SK-N-SH (cell line): ENCODE results near the gene SH3D21. TPM values are rescaled to one million over a fixed set of nuclear protein-coding genes. Genes with fewer than 3 reads are reported as not detected.

Source experiments
- CTCF ChIA-PET: fragments of 300-600, 350-600 bp; formaldehyde crosslinking; extraction: SDS; loops from one replicate; lab custom pipeline; 2021; lab: Yijun Ruan, JAX
- POLR2A ChIA-PET: fragments of 350-600 bp; sonication (Branson Sonifier 250); formaldehyde crosslinking; extraction: SDS; loops from one replicate; lab custom pipeline; 2020; ENCODE audit warnings: antibody characterized with exemption, inconsistent platforms; lab: Yijun Ruan, JAX
- DNase-seq: peaks from one replicate; pipeline ENCODE4 v3.0.0; 2012
- H2AFZ ChIP-seq: fragments of 200-600 bp; sonication (generic); 2 replicates; pipeline ENCODE4 v1.8.1; 2016; ENCODE audit warnings: antibody characterized with exemption, mild to moderate bottlenecking, low read depth
- H3F3A ChIP-seq: fragments of 200-600 bp; sonication (generic); replicated peaks from 2 replicates; pipeline ENCODE3; 2016; ENCODE audit warnings: antibody characterized with exemption, mild to moderate bottlenecking; ENCODE audit not compliant: insufficient read depth
- H3K27ac ChIP-seq, 2 experiments: fragments of 200-500 bp in 1 of 2; fragments of 200-600 bp in 1 of 2; sonication (Bioruptor generic) in 1 of 2; sonication (generic), shearing (Covaris generic) in 1 of 2; 2 replicates each; pipeline versions ENCODE4 v1.5.1 to v1.6.1; 2014 to 2016; ENCODE audit warnings: low read depth in 2 of 2, inconsistent platforms in 1 of 2, low read length in 1 of 2, mild to moderate bottlenecking in 1 of 2, mixed read lengths in 1 of 2
- H3K27me3 ChIP-seq: fragments of 200-600 bp; sonication (generic), shearing (Covaris generic); 2 replicates; pipeline ENCODE4 v1.6.1; 2016; ENCODE audit warnings: mixed run types; ENCODE audit not compliant: insufficient read depth
- H3K36me3 ChIP-seq, 2 experiments: fragments of 200-500 bp in 1 of 2; fragments of 200-600 bp in 1 of 2; sonication (Bioruptor generic) in 1 of 2; sonication (generic) in 1 of 2; replicated peaks in 1 of 2; 2 replicates each; pipeline versions ENCODE3 to v1.5.1; 2014 to 2016; ENCODE audit warnings: low read length in 1 of 2, mild to moderate bottlenecking in 1 of 2; ENCODE audit not compliant: insufficient read depth in 2 of 2, control insufficient read depth in 1 of 2
- H3K4me1 ChIP-seq, 2 experiments: fragments of 200-500 bp in 1 of 2; fragments of 200-600 bp in 1 of 2; sonication (Bioruptor generic) in 1 of 2; sonication (generic), shearing (Covaris generic) in 1 of 2; 2 replicates each; pipeline versions ENCODE4 v1.5.1 to v1.6.1; 2014 to 2016; ENCODE audit warnings: low read depth in 1 of 2, low read length in 1 of 2, mixed run types in 1 of 2; ENCODE audit not compliant: insufficient read depth in 2 of 2, control insufficient read depth in 1 of 2
- H3K4me2 ChIP-seq: fragments of 200-600 bp; sonication (generic), shearing (Covaris generic); 2 replicates; pipeline ENCODE4 v1.6.1; 2017; ENCODE audit warnings: mixed run types
- H3K4me3 ChIP-seq, 2 experiments: fragments of 200-500 bp in 1 of 2; fragments of 200-600 bp in 1 of 2; sonication (Bioruptor generic) in 1 of 2; sonication (generic), shearing (Covaris generic) in 1 of 2; 2 replicates each; pipeline versions ENCODE4 v1.5.1 to v1.8.1; 2014 to 2016; ENCODE audit warnings: low read depth in 2 of 2, inconsistent platforms in 1 of 2, low read length in 1 of 2, mild to moderate bottlenecking in 1 of 2, mixed read lengths in 1 of 2, moderate library complexity in 1 of 2
- H3K79me2 ChIP-seq: fragments of 200-600 bp; sonication (generic); 2 replicates; pipeline ENCODE4 v1.8.1; 2017; ENCODE audit warnings: mild to moderate bottlenecking; ENCODE audit not compliant: insufficient read depth
- H3K9ac ChIP-seq: fragments of 200-600 bp; sonication (generic); 2 replicates; pipeline ENCODE4 v1.6.1; 2017; ENCODE audit warnings: mixed run types
- H3K9me2 ChIP-seq: fragments of 200-600 bp; sonication (generic); 2 replicates; pipeline ENCODE4 v1.6.1; 2017; ENCODE audit warnings: mixed run types
- H3K9me3 ChIP-seq: fragments of 200-600 bp; sonication (generic); 2 replicates; pipeline ENCODE4 v1.6.1; 2017; ENCODE audit warnings: mixed run types, mild to moderate bottlenecking, moderate library complexity
- H4K20me1 ChIP-seq: fragments of 200-600 bp; sonication (generic); 2 replicates; pipeline ENCODE4 v1.6.1; 2017; ENCODE audit warnings: mild to moderate bottlenecking, mixed run types; ENCODE audit not compliant: insufficient read depth
- ELF1 ChIP-seq: IDR thresholded peaks from 2 replicates; pipeline ENCODE4 v1.4.0; 2012
- EP300 ChIP-seq, 2 experiments: IDR thresholded peaks; 2 replicates each; pipeline versions ENCODE4 v1.4.0 to v1.6.1; 2012; ENCODE audit warnings: borderline replicate concordance in 1 of 2, low read depth in 1 of 2, low read length in 1 of 2
- FOXJ3 ChIP-seq: sonication (generic); formaldehyde crosslinking; IDR thresholded peaks from 2 replicates; pipeline ENCODE4 v1.5.1; 2020; ENCODE audit warnings: mild to moderate bottlenecking, missing genetic modification reagents
- GABPA ChIP-seq: IDR thresholded peaks from 2 replicates; pipeline ENCODE4 v1.4.0; 2012; ENCODE audit warnings: low read depth, mild to moderate bottlenecking
- MXI1 ChIP-seq: IDR thresholded peaks from 2 replicates; pipeline ENCODE4 v1.6.1; 2012; ENCODE audit warnings: mild to moderate bottlenecking, low read depth, low read length, improper control_type of control experiment
- POLR2AphosphoS5 ChIP-seq: IDR thresholded peaks from 2 replicates; pipeline ENCODE4 v1.6.1; 2012; ENCODE audit warnings: low read depth, low read length
- SMC3 ChIP-seq: IDR thresholded peaks from 2 replicates; pipeline ENCODE4 v1.6.1; 2012; ENCODE audit warnings: low read depth, low read length, improper control_type of control experiment
- TAF1 ChIP-seq: IDR thresholded peaks from 2 replicates; pipeline ENCODE4 v1.6.1; 2012; ENCODE audit warnings: low read depth, mild to moderate bottlenecking, low read length, moderate library complexity, borderline replicate concordance
- TCF12 ChIP-seq: IDR thresholded peaks from 2 replicates; pipeline ENCODE4 v1.4.0; 2012
- YY1 ChIP-seq: IDR thresholded peaks from 2 replicates; pipeline ENCODE4 v1.4.0; 2012; ENCODE audit warnings: low read depth, mild to moderate bottlenecking
- WGBS: methylation state at CpG from one replicate; pipeline ENCODE4 v1.1.6; 2017; ENCODE audit warnings: low lambda C conversion rate; 5-methylcytosine and 5-hydroxymethylcytosine counted together
- polyA plus RNA-seq, 3 experiments: library from polyadenylated mRNA; depleted of rRNA; stranded (reverse); fragments of >200 nt; gene quantifications; 2 replicates each; pipeline ENCODE4 v1.2.3, GENCODE V29; 2012
- TF ChIP-seq, protein P1 (sequence below): IDR thresholded peaks from 2 replicates; pipeline ENCODE4; 2012
- TF ChIP-seq, protein P2 (sequence below): IDR thresholded peaks from 2 replicates; pipeline ENCODE4 v1.4.0; 2012; ENCODE audit warnings: low read depth, borderline replicate concordance
- TF ChIP-seq, protein P3 (sequence below): fragments of 150-350 bp; IDR thresholded peaks from 2 replicates; pipeline ENCODE4 v1.6.1; 2016; ENCODE audit warnings: mild to moderate bottlenecking, low read depth, low read length
- TF ChIP-seq, protein P4 (sequence below): fragments of 200-600 bp; sonication (generic); IDR thresholded peaks from 2 replicates; pipeline ENCODE4 v1.6.1; 2017; ENCODE audit warnings: antibody characterized with exemption, mild to moderate bottlenecking, moderate library complexity
- TF ChIP-seq, protein P5 (sequence below): IDR thresholded peaks from 2 replicates; pipeline ENCODE4 v1.4.0; 2012; ENCODE audit warnings: low read depth

The SH3D21 gene
- polyA plus RNA-seq, 1 of the 3 experiments (the other 2 are of a cell fraction): 1.6 TPM

DNA sequence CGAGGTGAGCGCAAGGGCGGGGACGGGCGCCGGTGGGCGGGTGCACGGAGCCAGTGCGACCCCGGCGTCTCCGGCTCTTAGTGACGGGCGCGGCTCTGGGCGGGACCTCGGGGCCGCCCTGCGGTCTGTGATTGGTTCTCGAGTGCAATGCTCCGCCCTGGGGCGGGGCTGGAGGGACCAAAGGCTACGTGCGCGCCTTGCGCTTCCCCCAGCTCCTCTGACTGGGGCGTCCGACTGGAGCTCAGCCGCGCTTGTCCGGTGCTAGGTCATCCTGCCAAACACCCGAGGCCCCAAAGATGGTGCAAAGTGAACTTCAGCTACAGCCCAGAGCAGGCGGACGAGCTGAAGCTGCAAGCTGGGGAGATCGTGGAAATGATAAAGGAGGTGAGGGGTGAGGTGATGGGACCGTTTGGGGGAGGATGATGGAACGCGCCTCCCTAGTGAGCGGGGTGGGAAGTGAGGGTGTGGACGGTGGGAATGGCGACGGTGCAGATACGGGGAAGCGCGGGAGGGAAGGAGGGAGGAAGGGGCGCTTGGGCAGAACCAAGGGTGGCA, 811 bp downstream of the SH3D21 start (continued):
- TF ChIP-seq, protein P1, sequence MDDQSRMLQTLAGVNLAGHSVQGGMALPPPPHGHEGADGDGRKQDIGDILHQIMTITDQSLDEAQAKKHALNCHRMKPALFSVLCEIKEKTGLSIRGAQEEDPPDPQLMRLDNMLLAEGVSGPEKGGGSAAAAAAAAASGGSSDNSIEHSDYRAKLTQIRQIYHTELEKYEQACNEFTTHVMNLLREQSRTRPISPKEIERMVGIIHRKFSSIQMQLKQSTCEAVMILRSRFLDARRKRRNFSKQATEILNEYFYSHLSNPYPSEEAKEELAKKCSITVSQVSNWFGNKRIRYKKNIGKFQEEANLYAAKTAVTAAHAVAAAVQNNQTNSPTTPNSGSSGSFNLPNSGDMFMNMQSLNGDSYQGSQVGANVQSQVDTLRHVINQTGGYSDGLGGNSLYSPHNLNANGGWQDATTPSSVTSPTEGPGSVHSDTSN: no peak; the same call in 1 of the 2 replicates
- TF ChIP-seq TAF1 (0 out of 2 replicates have a peak, but pooled peaks have one; percentile 40), SMC3 (peak; percentile 18; the same call in 1 of the 2 replicates), ELF1 (no peak)

DNA sequence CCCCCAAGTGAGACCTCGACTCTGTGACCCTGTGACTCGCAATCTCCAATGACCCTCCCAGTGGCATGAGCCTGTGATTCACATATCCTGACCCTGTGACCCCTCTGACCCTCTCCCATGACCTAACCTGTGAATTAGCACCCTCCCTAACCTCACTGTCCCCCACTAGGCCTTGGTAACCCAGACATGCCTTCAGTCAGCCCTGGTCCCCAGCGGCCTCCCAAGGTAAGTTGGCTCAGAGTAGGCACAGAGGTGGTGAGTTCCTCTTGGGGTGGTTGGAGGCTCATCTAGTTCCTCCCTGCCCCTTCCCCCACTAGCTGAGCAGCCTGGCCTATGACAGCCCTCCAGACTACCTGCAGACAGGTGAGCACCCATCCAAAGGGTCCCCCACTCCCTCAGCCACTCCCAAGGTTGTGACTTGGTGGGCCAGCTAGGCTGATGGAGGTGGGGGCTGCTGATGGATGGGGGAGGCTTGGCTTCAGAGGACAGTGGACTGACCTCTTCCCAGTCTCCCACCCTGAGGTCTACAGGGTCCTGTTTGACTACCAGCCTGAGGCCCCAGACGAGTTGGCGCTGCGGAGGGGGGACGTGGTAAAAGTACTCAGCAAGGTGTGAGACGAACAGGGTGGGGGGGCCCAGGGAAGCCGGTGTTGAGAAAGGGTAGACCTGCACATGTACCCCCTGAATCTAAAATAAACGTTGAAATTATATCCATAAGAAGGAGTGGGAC, 1.6 kb downstream of the SH3D21 start:
- DNase-seq: no peak
- H3K4me3 ChIP-seq: peak overlapping the region; percentile 46 to 60; a peak in 3 of 4 replicates
- H3K36me3 ChIP-seq: peaks cover 20 to 63% of the 10 kb centered on the region in 2 experiments
- H3K27me3 ChIP-seq: no peaks in the 10 kb centered on the region
- H3K9ac ChIP-seq: peak overlapping the region; percentile 39
- CTCF ChIA-PET: interaction anchor here (0.6 to 3.1 kb wide), 10 partner anchors 8 to 158 kb away, joined by 3 to 11 read pairs (median 4); partner anchors contain the start of genes EVA1B and TRAPPC3
- H2AFZ ChIP-seq: no peak overlapping the region
- no peak overlapping the region; a peak in 1 of 4 replicates for H3K27ac ChIP-seq
- no peaks in the 10 kb centered on the region for H3K9me3 ChIP-seq
- WGBS: 99% methylated on average over 7 of the region's 10 CpGs
- POLR2A ChIA-PET: interaction anchor here (0.7 to 2.0 kb wide), 5 partner anchors 11 to 158 kb away, joined by 3 to 6 read pairs (median 5); partner anchors contain the start of genes LSM10 and TRAPPC3
- no peak for TF ChIP-seq SMC3
- TF ChIP-seq, protein P2, sequence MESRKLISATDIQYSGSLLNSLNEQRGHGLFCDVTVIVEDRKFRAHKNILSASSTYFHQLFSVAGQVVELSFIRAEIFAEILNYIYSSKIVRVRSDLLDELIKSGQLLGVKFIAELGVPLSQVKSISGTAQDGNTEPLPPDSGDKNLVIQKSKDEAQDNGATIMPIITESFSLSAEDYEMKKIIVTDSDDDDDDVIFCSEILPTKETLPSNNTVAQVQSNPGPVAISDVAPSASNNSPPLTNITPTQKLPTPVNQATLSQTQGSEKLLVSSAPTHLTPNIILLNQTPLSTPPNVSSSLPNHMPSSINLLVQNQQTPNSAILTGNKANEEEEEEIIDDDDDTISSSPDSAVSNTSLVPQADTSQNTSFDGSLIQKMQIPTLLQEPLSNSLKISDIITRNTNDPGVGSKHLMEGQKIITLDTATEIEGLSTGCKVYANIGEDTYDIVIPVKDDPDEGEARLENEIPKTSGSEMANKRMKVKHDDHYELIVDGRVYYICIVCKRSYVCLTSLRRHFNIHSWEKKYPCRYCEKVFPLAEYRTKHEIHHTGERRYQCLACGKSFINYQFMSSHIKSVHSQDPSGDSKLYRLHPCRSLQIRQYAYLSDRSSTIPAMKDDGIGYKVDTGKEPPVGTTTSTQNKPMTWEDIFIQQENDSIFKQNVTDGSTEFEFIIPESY: no peak
- no peak for TF ChIP-seq YY1
- TF ChIP-seq, protein P3, sequence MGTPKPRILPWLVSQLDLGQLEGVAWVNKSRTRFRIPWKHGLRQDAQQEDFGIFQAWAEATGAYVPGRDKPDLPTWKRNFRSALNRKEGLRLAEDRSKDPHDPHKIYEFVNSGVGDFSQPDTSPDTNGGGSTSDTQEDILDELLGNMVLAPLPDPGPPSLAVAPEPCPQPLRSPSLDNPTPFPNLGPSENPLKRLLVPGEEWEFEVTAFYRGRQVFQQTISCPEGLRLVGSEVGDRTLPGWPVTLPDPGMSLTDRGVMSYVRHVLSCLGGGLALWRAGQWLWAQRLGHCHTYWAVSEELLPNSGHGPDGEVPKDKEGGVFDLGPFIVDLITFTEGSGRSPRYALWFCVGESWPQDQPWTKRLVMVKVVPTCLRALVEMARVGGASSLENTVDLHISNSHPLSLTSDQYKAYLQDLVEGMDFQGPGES: no peak
- TF ChIP-seq EP300 (IDR thresholded peaks at IDR 0.05; ENCODE audit: borderline replicate concordance in 1 of 2, low read depth in 1 of 2, low read length in 1 of 2): no peak
- TF ChIP-seq, protein P4, sequence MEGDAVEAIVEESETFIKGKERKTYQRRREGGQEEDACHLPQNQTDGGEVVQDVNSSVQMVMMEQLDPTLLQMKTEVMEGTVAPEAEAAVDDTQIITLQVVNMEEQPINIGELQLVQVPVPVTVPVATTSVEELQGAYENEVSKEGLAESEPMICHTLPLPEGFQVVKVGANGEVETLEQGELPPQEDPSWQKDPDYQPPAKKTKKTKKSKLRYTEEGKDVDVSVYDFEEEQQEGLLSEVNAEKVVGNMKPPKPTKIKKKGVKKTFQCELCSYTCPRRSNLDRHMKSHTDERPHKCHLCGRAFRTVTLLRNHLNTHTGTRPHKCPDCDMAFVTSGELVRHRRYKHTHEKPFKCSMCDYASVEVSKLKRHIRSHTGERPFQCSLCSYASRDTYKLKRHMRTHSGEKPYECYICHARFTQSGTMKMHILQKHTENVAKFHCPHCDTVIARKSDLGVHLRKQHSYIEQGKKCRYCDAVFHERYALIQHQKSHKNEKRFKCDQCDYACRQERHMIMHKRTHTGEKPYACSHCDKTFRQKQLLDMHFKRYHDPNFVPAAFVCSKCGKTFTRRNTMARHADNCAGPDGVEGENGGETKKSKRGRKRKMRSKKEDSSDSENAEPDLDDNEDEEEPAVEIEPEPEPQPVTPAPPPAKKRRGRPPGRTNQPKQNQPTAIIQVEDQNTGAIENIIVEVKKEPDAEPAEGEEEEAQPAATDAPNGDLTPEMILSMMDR: no peak
- TF ChIP-seq TAF1: no peak
- TF ChIP-seq GABPA: no peak
- no peak for TF ChIP-seq POLR2AphosphoS5
- no peak for TF ChIP-seq TCF12
- TF ChIP-seq FOXJ3 (CRISPR knock-in tag): no peak
- TF ChIP-seq, protein P5, sequence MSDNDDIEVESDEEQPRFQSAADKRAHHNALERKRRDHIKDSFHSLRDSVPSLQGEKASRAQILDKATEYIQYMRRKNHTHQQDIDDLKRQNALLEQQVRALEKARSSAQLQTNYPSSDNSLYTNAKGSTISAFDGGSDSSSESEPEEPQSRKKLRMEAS: no peak
- TF ChIP-seq MXI1: no peak
- peak overlapping the region; percentile 77 for H3K4me2 ChIP-seq
- no peaks in the 10 kb centered on the region for H4K20me1 ChIP-seq
- H3K79me2 ChIP-seq: peaks cover 8% of the 10 kb centered on the region; the same call in 1 of the 2 replicates
- peaks cover 28% of the 10 kb centered on the region for H3F3A ChIP-seq
- no peaks in the 10 kb centered on the region for H3K9me2 ChIP-seq
- H3K4me1 ChIP-seq: peaks cover 0 to 12% of the 10 kb centered on the region in 2 experiments; a peak in 2 of 4 replicates
